H1 (cell line): ENCODE results near the gene MAN1C1. TPM values are rescaled to one million over a fixed set of nuclear protein-coding genes. Genes with fewer than 3 reads are reported as not detected.

Experiments
- CTCF ChIA-PET: fragments of 300-600 bp; sonication (Branson Sonifier 250); formaldehyde crosslinking; loops from one replicate; lab custom pipeline; 2021; ENCODE audit not compliant: partially characterized antibody; lab: Charles Lee
- POLR2A ChIA-PET: fragments of 300-600 bp; sonication (Branson Sonifier 250); formaldehyde crosslinking; loops from one replicate; lab custom pipeline; 2021; ENCODE audit warnings: inconsistent platforms; ENCODE audit not compliant: partially characterized antibody; lab: Charles Lee
- DNase-seq, 2 experiments: peaks; one replicate each; pipeline versions ENCODE4 v3.0.0 to v3.0.0-alpha.2; 2010 to 2022; ENCODE audit warnings: low spot score in 2 of 2, low read depth in 1 of 2, mixed read lengths in 1 of 2
- FAIRE-seq: peaks from 2 replicates; lab custom pipeline; 2011; peaks lifted over from hg19 to GRCh38; lab: Jason Lieb, UNC
- H2AFZ ChIP-seq: 2 replicates; pipeline ENCODE4 v1.8.1; 2012; ENCODE audit warnings: low read length, inconsistent platforms
- H2AK5ac ChIP-seq: 2 replicates; pipeline ENCODE4 v1.6.1; 2013; ENCODE audit warnings: low read depth, low read length
- H2BK120ac ChIP-seq: replicated peaks from 2 replicates; pipeline ENCODE3; 2013; ENCODE audit warnings: low read depth, low read length, inconsistent platforms
- H2BK12ac ChIP-seq: 2 replicates; pipeline ENCODE4 v1.6.1; 2013; ENCODE audit warnings: low read depth, low read length
- H2BK15ac ChIP-seq: 2 replicates; pipeline ENCODE4 v1.6.1; 2013; ENCODE audit warnings: low read length
- H2BK20ac ChIP-seq: 2 replicates; pipeline ENCODE4 v1.6.1; 2013; ENCODE audit warnings: low read length
- H2BK5ac ChIP-seq: 2 replicates; pipeline ENCODE4 v1.6.1; 2013; ENCODE audit warnings: low read depth, low read length
- H3K14ac ChIP-seq: 2 replicates; pipeline ENCODE4 v1.6.1; 2013; ENCODE audit warnings: inconsistent platforms; ENCODE audit not compliant: insufficient read length
- H3K18ac ChIP-seq: 2 replicates; pipeline ENCODE4 v1.6.1; 2013; ENCODE audit warnings: low read length; ENCODE audit errors: extremely low read depth
- H3K23ac ChIP-seq: 2 replicates; pipeline ENCODE4 v1.6.1; 2013; ENCODE audit warnings: inconsistent platforms; ENCODE audit not compliant: insufficient read length
- H3K23me2 ChIP-seq: 2 replicates; pipeline ENCODE4 v1.6.1; 2013; ENCODE audit warnings: low read depth, low read length
- H3K27ac ChIP-seq: 2 replicates; pipeline ENCODE4 v1.6.1; 2011; ENCODE audit warnings: low read depth, low read length, inconsistent platforms
- H3K27me3 ChIP-seq, 4 experiments: replicated peaks in 1 of 4; 1 replicate in 1 of 4; 2 replicates in 3 of 4; pipeline versions ENCODE4 v1.6.1 to v1.8.1; 2011 to 2013; ENCODE audit warnings: low read length in 3 of 4, mild to moderate bottlenecking in 3 of 4, inconsistent platforms in 2 of 4, mixed read lengths in 2 of 4, moderate library complexity in 1 of 4; ENCODE audit not compliant: control insufficient read depth in 3 of 4, insufficient read depth in 3 of 4; ENCODE audit errors: extremely low read depth in 1 of 4
- H3K36me3 ChIP-seq, 4 experiments: 2 replicates each; pipeline versions ENCODE4 v1.6.1 to v1.8.1; 2011 to 2013; ENCODE audit warnings: mild to moderate bottlenecking in 4 of 4, low read length in 3 of 4, moderate library complexity in 2 of 4, control low read depth in 1 of 4, inconsistent platforms in 1 of 4; ENCODE audit not compliant: insufficient read depth in 4 of 4, control insufficient read depth in 2 of 4
- H3K4ac ChIP-seq: replicated peaks from 2 replicates; pipeline ENCODE3; 2013; ENCODE audit warnings: low read length, low read depth, mixed read lengths, inconsistent platforms; ENCODE audit not compliant: insufficient read length
- H3K4me1 ChIP-seq, 4 experiments: replicated peaks in 1 of 4; 1 replicate in 1 of 4; 2 replicates in 3 of 4; pipeline versions ENCODE4 v1.6.1 to v1.8.1; 2011 to 2013; ENCODE audit warnings: low read length in 3 of 4, inconsistent platforms in 2 of 4, mixed read lengths in 1 of 4; ENCODE audit not compliant: insufficient read depth in 4 of 4, control insufficient read depth in 3 of 4
- H3K4me2 ChIP-seq, 2 experiments: 2 replicates each; pipeline versions ENCODE4 v1.6.1 to v1.8.1; 2011 to 2013; ENCODE audit warnings: low read depth in 2 of 2, low read length in 2 of 2, control low read depth in 1 of 2, inconsistent platforms in 1 of 2, mild to moderate bottlenecking in 1 of 2; ENCODE audit not compliant: insufficient read depth in 1 of 2
- H3K4me3 ChIP-seq, 4 experiments: fragments of 200-600, 300-600 bp in 1 of 4; sonication (generic), shearing (Covaris generic), sonication (Bioruptor Twin) in 1 of 4; 2 replicates each; pipeline versions ENCODE4 v1.5.1 to v1.8.1; 2011 to 2016; ENCODE audit warnings: low read length in 4 of 4, low read depth in 3 of 4, control low read depth in 2 of 4, inconsistent platforms in 2 of 4, mild to moderate bottlenecking in 2 of 4, mixed read lengths in 1 of 4, moderate library complexity in 1 of 4; ENCODE audit not compliant: insufficient read depth in 2 of 4; ENCODE audit errors: extremely low read depth in 1 of 4
- H3K56ac ChIP-seq: replicated peaks from 2 replicates; pipeline ENCODE3; 2013; ENCODE audit warnings: low read depth, mild to moderate bottlenecking, mixed read lengths, low read length, inconsistent platforms; ENCODE audit not compliant: insufficient read length
- H3K79me1 ChIP-seq: 2 replicates; pipeline ENCODE4 v1.6.1; 2013; ENCODE audit warnings: low read depth, low read length, control low read depth
- H3K79me2 ChIP-seq, 2 experiments: 2 replicates each; pipeline versions ENCODE4 v1.6.1 to v1.8.1; 2012 to 2013; ENCODE audit warnings: low read length in 2 of 2, mild to moderate bottlenecking in 2 of 2, inconsistent platforms in 1 of 2; ENCODE audit not compliant: insufficient read depth in 2 of 2, control insufficient read depth in 1 of 2
- H3K9ac ChIP-seq, 4 experiments: replicated peaks in 1 of 4; 1 replicate in 1 of 4; 2 replicates in 3 of 4; pipeline versions ENCODE4 v1.6.1 to v1.8.1; 2011 to 2013; ENCODE audit warnings: low read depth in 3 of 4, low read length in 3 of 4, control low read depth in 2 of 4, mild to moderate bottlenecking in 2 of 4, moderate library complexity in 2 of 4, inconsistent platforms in 1 of 4; ENCODE audit errors: extremely low read depth in 1 of 4
- H3K9me3 ChIP-seq, 2 experiments: 2 replicates each; pipeline versions ENCODE4 v1.6.1 to v1.8.1; 2012 to 2013; ENCODE audit warnings: mild to moderate bottlenecking in 2 of 2, moderate library complexity in 2 of 2, control low read depth in 1 of 2, inconsistent platforms in 1 of 2, low read depth in 1 of 2, low read length in 1 of 2, mixed read lengths in 1 of 2; ENCODE audit not compliant: insufficient read depth in 2 of 2
- H4K20me1 ChIP-seq, 2 experiments: replicated peaks in 1 of 2; 2 replicates each; pipeline versions ENCODE3 to v1.8.1; 2011 to 2013; ENCODE audit warnings: inconsistent platforms in 2 of 2, low read length in 2 of 2, mild to moderate bottlenecking in 1 of 2; ENCODE audit not compliant: insufficient read depth in 2 of 2, control insufficient read depth in 1 of 2
- H4K5ac ChIP-seq: 2 replicates; pipeline ENCODE4 v1.6.1; 2013; ENCODE audit warnings: low read length, low read depth, mixed read lengths, inconsistent platforms; ENCODE audit not compliant: insufficient read length
- H4K8ac ChIP-seq: 2 replicates; pipeline ENCODE4 v1.8.0; 2013; ENCODE audit warnings: mild to moderate bottlenecking, moderate library complexity, low read length, inconsistent platforms; ENCODE audit not compliant: insufficient read depth; ENCODE audit errors: extremely low read depth
- H4K91ac ChIP-seq: replicated peaks from 2 replicates; pipeline ENCODE3; 2013; ENCODE audit warnings: low read length, mixed read lengths, inconsistent platforms; ENCODE audit not compliant: insufficient read length
- CTBP2 ChIP-seq: IDR thresholded peaks from 2 replicates; pipeline ENCODE4 v1.7.0; 2011; ENCODE audit warnings: borderline replicate concordance, mild to moderate bottlenecking, moderate library complexity, mixed read lengths, low read length; ENCODE audit not compliant: insufficient read depth, insufficient read length
- EGR1 ChIP-seq: IDR thresholded peaks from 2 replicates; pipeline ENCODE4 v1.6.1; 2011; ENCODE audit warnings: low read depth, low read length, borderline replicate concordance
- KDM1A ChIP-seq: fragments of 200-600, 300-600 bp; sonication (generic); IDR thresholded peaks from 2 replicates; pipeline ENCODE4 v1.7.1; 2016; ENCODE audit warnings: mild to moderate bottlenecking, low read length, borderline replicate concordance
- POLR2AphosphoS5 ChIP-seq: IDR thresholded peaks from 2 replicates; pipeline ENCODE4 v1.6.1; 2011; ENCODE audit warnings: low read depth, low read length
- SP1 ChIP-seq: IDR thresholded peaks from 2 replicates; pipeline ENCODE4 v1.6.1; 2011; ENCODE audit warnings: low read depth, low read length
- WGBS, 2 experiments: shearing (Covaris generic) in 1 of 2; methylation state at CpG; one replicate each; pipeline versions ENCODE4 v1.1.6 to v1.1.7; 2013 to 2015; ENCODE audit warnings: low lambda C conversion rate in 2 of 2, mixed read lengths in 2 of 2, inconsistent platforms in 1 of 2, low coverage in 1 of 2, missing lambda C conversion rate in 1 of 2; ENCODE audit not compliant: insufficient replicate concordance in 2 of 2, insufficient coverage in 1 of 2, insufficient read length in 1 of 2; ENCODE audit errors: extremely low coverage in 1 of 2, missing lambda C conversion rate in 1 of 2; 5-methylcytosine and 5-hydroxymethylcytosine counted together
- polyA plus RNA-seq, 7 experiments: library from polyadenylated mRNA; depleted of rRNA in 3 of 7; stranded (reverse) in 5 of 7; unstranded in 2 of 7; fragments of >200 nt in 5 of 7; fragments of 200-250 nt in 2 of 7; gene quantifications; 1 replicate in 5 of 7; 2 replicates in 1 of 7; 4 replicates in 1 of 7; pipeline versions ENCODE4 v1.2.1 to v1.2.3, GENCODE V29; 2011 to 2013; ENCODE audit warnings: missing spikeins in 2 of 7, mixed read lengths in 2 of 7
- total RNA-seq: library from RNA; stranded (reverse); fragmentation: NEBNext Ultra II Directional; extraction: Animal tissue kit (Norgen Biotek cat#: 25700); gene quantifications from 2 replicates; pipeline ENCODE4 v1.2.1, GENCODE V29; 2021
- TF ChIP-seq, protein P1 (sequence below): IDR thresholded peaks from 2 replicates; pipeline ENCODE4 v1.6.1; 2011; ENCODE audit warnings: low read length, improper control_type of control experiment

MAN1C1 gene
- total and polyA plus RNA-seq, 2 of the 8 experiments (the other 6 are each of a cell fraction or from before 2014, with no cell fraction given), result 7.8 to 15.2 TPM

GRCh38 chr1:25669781-25670567 lies 53.4 kb downstream of the MAN1C1 start:
- Histone ChIP-seq H2BK15ac (0 out of 2 replicates have a peak overlapping the region, but pooled peaks have one; percentile 46), H3K36me3 (no peaks in the 10 kb centered on the region), H2BK20ac (no peak overlapping the region)
- POLR2A ChIA-PET, result interaction anchor here (0.6 kb wide), 1 partner anchor 73 kb away, joined by 3 read pairs; no protein-coding TSS in a partner anchor
- TF ChIP-seq EGR1, result no peak
- TF ChIP-seq, protein P1, sequence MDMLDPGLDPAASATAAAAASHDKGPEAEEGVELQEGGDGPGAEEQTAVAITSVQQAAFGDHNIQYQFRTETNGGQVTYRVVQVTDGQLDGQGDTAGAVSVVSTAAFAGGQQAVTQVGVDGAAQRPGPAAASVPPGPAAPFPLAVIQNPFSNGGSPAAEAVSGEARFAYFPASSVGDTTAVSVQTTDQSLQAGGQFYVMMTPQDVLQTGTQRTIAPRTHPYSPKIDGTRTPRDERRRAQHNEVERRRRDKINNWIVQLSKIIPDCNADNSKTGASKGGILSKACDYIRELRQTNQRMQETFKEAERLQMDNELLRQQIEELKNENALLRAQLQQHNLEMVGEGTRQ, result no peak
- TF ChIP-seq POLR2AphosphoS5, result no peak
- no peak for TF ChIP-seq KDM1A
- TF ChIP-seq SP1, result no peak
- TF ChIP-seq CTBP2, result no peak
- TF ChIP-seq, all 59 proteins: peak for 0
- no peak overlapping the region for H4K8ac ChIP-seq
- no peak overlapping the region for H3K27ac ChIP-seq
- H3K4me2 ChIP-seq, result no peak overlapping the region
- H4K20me1 ChIP-seq, result no peaks in the 10 kb centered on the region
- H3K18ac ChIP-seq, result no peak overlapping the region
- no peak overlapping the region for H3K4ac ChIP-seq
- H2BK5ac ChIP-seq, result no peak overlapping the region
- no peak overlapping the region for H4K5ac ChIP-seq
- no peaks in the 10 kb centered on the region; the same call in 1 of the 2 replicates for H3K79me1 ChIP-seq
- CTCF ChIA-PET, result interaction anchor here (0.9 to 2.0 kb wide), 7 partner anchors 14 to 128 kb away, joined by 3 to 5 read pairs (median 3); no protein-coding TSS in a partner anchor
- no peaks in the 10 kb centered on the region for H3K79me2 ChIP-seq
- DNase-seq (no peak), FAIRE-seq (no peak)
- no peak overlapping the region for H2BK120ac ChIP-seq
- no peak overlapping the region for H2AK5ac ChIP-seq
- H3K9me3 ChIP-seq, result 0 out of 4 replicates have a peak, but pooled peaks cover 0 to 3% of the 10 kb centered on the region in 2 experiments
- peaks cover 0 to 12% (median 3%) of the 10 kb centered on the region in 4 experiments; a peak in 5 of 7 replicates for H3K4me1 ChIP-seq
- H3K27me3 ChIP-seq, result no peaks in the 10 kb centered on the region
- no peak overlapping the region for H3K56ac ChIP-seq
- no peaks in the 10 kb centered on the region for H3K23me2 ChIP-seq
- H2BK12ac ChIP-seq, result no peak overlapping the region
- H3K9ac ChIP-seq, result no peak overlapping the region; a peak in 1 of 7 replicates
- H4K91ac ChIP-seq, result no peak overlapping the region
- no peak overlapping the region for H3K23ac ChIP-seq
- no peak overlapping the region for H3K4me3 ChIP-seq
- WGBS, 2 experiments, result 90% methylated on average over 4 of the region's 4 CpGs; no CpG with 5 or more reads in 1 of the 2 experiments
- H2AFZ ChIP-seq, result no peak overlapping the region
- H3K14ac ChIP-seq, result no peak overlapping the region
